Calu3 (cell line): Measurements from ENCODE around the gene TTC28. TPM values are rescaled to one million over a fixed set of nuclear protein-coding genes. Genes with fewer than 3 reads are reported as not detected.

Experiments
- BruUV-seq: library from RNA; stranded (reverse); fragments of 400-500 nt; replicated peaks from 2 replicates; lab custom pipeline; 2021; lab: Mats Ljungman, UMichigan
- CTCF ChIA-PET: fragments of 300-600 bp; sonication (Branson Sonifier 250); formaldehyde crosslinking; loops from one replicate; lab custom pipeline; 2022; ENCODE audit warnings: antibody characterized with exemption; lab: Charles Lee
- DNase-seq: peaks from one replicate; pipeline ENCODE4 v3.0.0; 2022
- H3K27ac Mint-ChIP-seq: one replicate; pipeline ENCODE4 v1.8.0; 2022; ENCODE audit warnings: mixed read lengths; ENCODE audit not compliant: unreplicated experiment
- H3K27me3 Mint-ChIP-seq: one replicate; pipeline ENCODE4 v1.8.0; 2022; ENCODE audit warnings: mixed read lengths; ENCODE audit not compliant: unreplicated experiment
- H3K36me3 Mint-ChIP-seq: one replicate; pipeline ENCODE4 v1.8.0; 2022; ENCODE audit warnings: mild to moderate bottlenecking, moderate library complexity, mixed read lengths; ENCODE audit not compliant: insufficient read depth, unreplicated experiment
- H3K4me1 Mint-ChIP-seq: one replicate; pipeline ENCODE4 v1.8.0; 2022; ENCODE audit warnings: mild to moderate bottlenecking, low read depth, mixed read lengths; ENCODE audit not compliant: unreplicated experiment
- H3K4me3 Mint-ChIP-seq: one replicate; pipeline ENCODE4 v1.8.0; 2022; ENCODE audit warnings: mild to moderate bottlenecking, low read depth, moderate library complexity, mixed read lengths; ENCODE audit not compliant: unreplicated experiment
- H3K9me3 Mint-ChIP-seq: one replicate; pipeline ENCODE4 v1.8.0; 2022; ENCODE audit warnings: low read depth, mixed read lengths; ENCODE audit not compliant: unreplicated experiment
- CTCF ChIP-seq: fragments of 200-600 bp; IDR thresholded peaks from one replicate; pipeline ENCODE4 v1.8.0; 2022; ENCODE audit warnings: antibody characterized with exemption; ENCODE audit not compliant: unreplicated experiment
- intact Hi-C: fragments of 100-400 bp; cut with micrococcal nuclease; formaldehyde crosslinking; loops from one replicate; pipeline ENCODE4 v1.10.0; 2022; ENCODE audit not compliant: unreplicated experiment
- total RNA-seq: library from RNA; stranded (reverse); gene quantifications from 2 replicates; pipeline ENCODE4 v1.2.3, GENCODE V29; 2022

TTC28 gene
- total RNA-seq, 1 experiment from 2014 or later, result 5.2 TPM

GRCh38 chr22:28647216-28647615, 32.4 kb downstream of the TTC28 start:
- CTCF ChIA-PET, result no interaction called here
- Mint-ChIP-seq H3K9me3 (no peaks in the 10 kb centered on the region), H3K4me1 (no peaks in the 10 kb centered on the region), H3K4me3 (no peak overlapping the region), H3K36me3 (no peaks in the 10 kb centered on the region), H3K27me3 (no peaks in the 10 kb centered on the region), H3K27ac (no peak overlapping the region)
- BruUV-seq, result no TSS peak
- DNase-seq, result no peak
- no peak for TF ChIP-seq CTCF
- intact Hi-C loops, result no loop called here

DNA sequence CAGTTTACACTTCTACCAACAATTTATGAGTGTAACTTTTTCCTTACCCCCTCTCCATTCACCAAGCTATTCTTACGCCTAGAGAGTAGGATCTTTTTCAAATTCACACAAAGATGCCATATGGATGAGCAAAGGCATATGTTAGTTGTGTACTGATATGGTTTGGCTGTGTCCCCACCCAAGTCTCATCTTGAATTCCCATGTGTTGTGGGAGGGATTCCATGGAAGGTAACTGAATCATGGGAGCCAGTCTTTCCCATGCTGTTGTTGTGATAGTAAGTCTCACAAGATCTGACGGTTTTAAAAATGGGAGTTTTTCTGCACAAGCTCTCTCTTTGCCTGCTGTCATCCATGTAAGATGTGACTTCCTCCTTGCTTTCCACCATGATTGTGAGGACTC, 40.3 kb downstream of the TTC28 start:
- CTCF ChIA-PET, result no interaction called here
- no peak for DNase-seq
- Mint-ChIP-seq H3K27me3 (no peaks in the 10 kb centered on the region), H3K4me3 (no peak overlapping the region), H3K4me1 (no peaks in the 10 kb centered on the region), H3K36me3 (no peaks in the 10 kb centered on the region), H3K27ac (no peak overlapping the region), H3K9me3 (no peaks in the 10 kb centered on the region)
- intact Hi-C loops, result no loop called here
- BruUV-seq, result no TSS peak
- TF ChIP-seq CTCF, result no peak

- Mint-ChIP-seq H3K27me3 (no peaks in the 10 kb centered on the region), H3K4me3 (no peak overlapping the region), H3K4me1 (no peaks in the 10 kb centered on the region), H3K9me3 (no peaks in the 10 kb centered on the region), H3K27ac (no peak overlapping the region), H3K36me3 (no peaks in the 10 kb centered on the region)
- TF ChIP-seq CTCF, result no peak
- BruUV-seq, result no TSS peak
- DNase-seq, result no peak
- intact Hi-C loops, result no loop called here
- CTCF ChIA-PET, result no interaction called here
Measured at GRCh38 chr22:28637225-28637624, 42.4 kb downstream of the TTC28 start.

DNA sequence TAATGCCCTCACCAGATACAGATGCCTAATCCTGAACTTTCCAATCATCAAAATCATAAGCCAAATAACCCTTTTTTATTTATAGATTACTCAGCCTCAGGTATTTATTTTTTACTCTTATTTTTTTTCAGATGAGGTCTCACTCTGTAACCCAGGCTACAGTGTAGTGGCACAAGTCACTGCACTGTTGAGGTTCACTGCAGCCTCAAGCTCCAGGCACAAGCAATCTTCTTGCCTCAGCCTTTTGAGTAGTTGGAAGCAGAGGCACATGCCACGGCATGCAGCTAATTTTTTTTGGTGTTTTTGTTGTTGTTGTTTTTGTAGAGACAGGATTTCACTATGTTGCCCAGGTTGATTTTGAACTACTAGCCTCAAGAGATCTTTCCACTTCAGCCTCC, 49.5 kb downstream of the TTC28 start:
- Mint-ChIP-seq H3K4me3 (no peak overlapping the region), H3K27ac (no peak overlapping the region), H3K4me1 (no peaks in the 10 kb centered on the region), H3K9me3 (no peaks in the 10 kb centered on the region), H3K27me3 (no peaks in the 10 kb centered on the region), H3K36me3 (no peaks in the 10 kb centered on the region)
- intact Hi-C loops, result no loop called here
- CTCF ChIA-PET, result no interaction called here
- DNase-seq, result no peak
- no peak for TF ChIP-seq CTCF
- BruUV-seq, result no TSS peak
